Measurements from ENCODE around the gene ABCB9.

The ABCB9 gene

DNA sequence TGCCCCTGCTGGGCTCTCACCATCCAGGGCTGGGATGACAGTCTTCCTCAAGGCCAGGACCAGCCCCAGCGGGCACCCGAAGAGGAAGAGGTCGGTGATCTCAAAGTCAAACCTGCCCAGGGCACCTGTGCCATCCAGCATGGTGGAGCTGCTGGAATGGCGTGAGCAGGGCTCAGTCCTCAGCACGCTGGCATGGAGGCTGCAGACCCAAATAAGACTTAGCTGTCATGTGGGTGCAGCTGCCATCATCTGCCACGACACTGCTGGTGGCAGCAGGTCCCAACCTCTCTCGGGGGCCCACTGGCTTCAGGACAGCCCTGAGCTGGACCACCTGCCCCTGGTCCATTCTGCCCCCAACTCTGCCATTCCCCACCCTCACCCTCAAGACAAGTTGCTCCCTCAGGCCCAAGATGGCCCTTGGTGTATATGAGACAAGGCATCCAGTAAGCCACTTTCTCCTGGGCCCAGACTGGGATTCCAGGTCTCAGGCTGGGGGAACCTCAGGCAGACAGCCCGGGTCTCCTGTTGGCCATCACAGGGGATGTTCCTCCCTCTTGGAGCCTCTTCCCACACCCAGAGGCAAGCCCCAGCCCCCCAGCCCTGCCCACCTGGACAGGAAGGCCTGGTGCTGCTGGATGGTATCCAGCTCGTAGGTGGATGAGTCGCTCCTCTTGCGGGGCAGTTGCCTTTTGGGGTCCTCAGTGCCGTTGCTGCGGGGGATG is 28.7 kb upstream of the ABCB9 start:
- no peak for DNase-seq (ENCODE audit: low spot score)

DNA sequence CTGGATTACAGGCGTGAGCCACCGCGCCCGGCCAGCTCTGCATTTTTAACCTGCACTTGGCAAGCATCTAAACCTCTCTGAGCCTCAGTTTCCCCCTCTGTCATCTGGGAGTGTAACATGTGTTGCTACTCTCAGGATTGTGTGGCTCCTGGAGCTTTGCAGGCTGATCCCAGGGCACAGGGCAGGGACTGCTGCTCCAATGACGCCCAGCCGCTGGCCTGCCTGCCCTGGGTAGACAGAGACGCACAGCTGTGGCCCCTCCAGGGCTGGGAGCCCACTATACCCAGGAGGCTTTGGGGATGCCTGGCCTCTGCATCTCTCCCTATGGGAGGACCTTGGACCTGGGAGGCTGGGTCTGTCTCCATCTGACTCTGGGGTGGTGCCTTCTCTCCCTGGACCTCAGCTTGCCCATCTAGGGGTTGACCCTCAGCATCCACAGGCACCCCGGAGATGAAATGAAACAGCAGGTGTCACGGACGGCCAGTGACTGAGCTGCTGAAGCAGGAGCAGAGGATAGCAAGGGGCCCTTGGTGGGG is 27.9 kb upstream of the ABCB9 start:
- DNase-seq (ENCODE audit: low spot score): no peak

- DNase-seq (ENCODE audit: low spot score): no peak
These were observed 26.1 kb upstream of the ABCB9 start for GRCh38 chr12:122992386-122992785.

DNA sequence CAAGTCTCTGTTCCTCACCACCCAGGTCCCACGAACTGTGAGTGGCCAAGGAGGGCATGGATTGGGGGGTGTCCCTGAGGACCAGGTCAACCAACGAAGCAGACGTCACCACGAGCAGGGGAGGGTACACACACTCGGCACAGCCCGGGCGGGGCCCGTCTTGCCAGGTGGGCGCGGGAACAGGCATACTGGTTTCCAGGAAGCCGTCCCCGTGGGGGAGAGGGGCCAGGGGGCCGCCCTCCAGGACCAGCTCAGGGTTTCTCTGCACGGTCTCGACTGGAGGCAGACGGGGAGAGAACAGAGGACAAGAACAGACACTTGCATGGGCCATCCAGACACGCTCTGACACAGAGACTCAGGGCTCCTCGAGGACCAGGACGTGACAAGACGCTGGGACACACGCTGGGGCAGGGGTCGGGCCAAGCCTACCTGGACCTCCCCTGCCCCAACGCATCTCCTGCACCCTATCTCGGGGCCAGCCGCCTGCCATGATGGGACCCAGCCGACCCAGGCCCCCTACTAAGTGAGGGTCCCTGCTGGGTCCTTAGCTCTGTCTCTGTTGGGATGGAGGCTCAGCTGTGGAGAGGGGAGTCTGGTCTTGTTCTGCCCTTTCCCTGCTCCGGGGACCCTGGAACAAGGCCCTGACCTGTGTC is 25.5 kb upstream of the ABCB9 start:
- DNase-seq (ENCODE audit: low spot score): no peak

DNA sequence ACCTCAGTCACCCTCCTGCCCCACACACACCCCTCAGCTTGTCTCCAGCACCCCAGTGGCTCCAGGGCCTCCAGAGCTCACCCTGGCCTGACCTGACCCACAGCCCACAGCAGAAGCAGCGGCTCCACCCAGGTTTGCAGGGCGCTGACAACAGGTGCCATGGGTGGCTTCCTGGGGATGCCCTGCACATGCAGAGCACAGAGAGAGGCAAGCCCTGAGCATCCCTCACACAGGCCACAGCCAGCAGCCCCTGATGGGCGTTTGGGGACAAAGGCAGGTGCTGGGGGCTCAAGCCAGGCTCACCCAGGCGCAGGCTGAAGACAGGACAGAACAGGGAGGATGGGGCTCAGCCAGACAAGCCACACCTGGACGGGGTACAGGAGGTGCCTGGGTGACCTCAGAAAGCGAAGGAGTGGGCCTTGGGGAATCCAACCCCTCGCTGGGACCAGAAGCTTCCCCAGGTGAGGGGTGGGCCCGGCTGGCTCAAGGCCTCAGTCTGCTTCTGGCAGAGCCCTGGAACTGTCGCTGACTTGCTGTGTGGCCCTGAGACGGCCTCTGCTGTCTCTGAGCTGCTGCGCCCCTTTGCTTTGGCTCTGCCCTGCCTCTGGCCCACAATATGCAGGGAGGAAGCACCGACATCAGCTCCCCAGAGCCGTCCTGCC is 24.8 kb upstream of the ABCB9 start:
- no peak for DNase-seq (ENCODE audit: low spot score)

GRCh38 chr12:122990561-122990960 is 24.3 kb upstream of the ABCB9 start:
- DNase-seq (ENCODE audit: low spot score): no peak

DNA sequence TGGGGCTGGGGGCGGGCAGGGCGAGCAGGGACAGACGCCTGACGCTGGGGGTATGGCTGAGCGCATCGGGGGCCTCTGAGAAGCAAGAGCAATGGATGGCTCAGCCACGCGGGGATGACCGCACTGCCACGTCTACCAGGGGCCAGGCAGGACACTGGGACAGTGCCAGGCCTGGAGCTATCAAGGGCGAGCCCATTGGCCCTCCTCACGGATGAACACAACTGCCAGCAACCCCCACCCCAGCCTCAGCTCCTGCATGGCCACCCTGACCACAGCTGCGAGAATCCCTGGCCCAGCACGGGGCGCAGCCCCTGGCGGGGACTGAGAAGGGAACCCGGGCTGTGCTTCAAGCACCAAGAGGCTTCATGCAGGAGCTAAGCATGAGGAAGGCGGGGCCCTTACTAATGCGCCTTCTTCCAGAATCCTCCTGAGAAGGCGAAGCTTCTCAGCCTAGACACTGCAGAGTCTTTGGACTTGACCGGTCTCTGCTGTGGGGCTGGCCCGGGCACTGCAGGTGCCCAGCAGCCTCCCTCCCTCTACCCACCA is 23.7 kb upstream of the ABCB9 start:
- DNase-seq (ENCODE audit: low spot score): no peak

DNA sequence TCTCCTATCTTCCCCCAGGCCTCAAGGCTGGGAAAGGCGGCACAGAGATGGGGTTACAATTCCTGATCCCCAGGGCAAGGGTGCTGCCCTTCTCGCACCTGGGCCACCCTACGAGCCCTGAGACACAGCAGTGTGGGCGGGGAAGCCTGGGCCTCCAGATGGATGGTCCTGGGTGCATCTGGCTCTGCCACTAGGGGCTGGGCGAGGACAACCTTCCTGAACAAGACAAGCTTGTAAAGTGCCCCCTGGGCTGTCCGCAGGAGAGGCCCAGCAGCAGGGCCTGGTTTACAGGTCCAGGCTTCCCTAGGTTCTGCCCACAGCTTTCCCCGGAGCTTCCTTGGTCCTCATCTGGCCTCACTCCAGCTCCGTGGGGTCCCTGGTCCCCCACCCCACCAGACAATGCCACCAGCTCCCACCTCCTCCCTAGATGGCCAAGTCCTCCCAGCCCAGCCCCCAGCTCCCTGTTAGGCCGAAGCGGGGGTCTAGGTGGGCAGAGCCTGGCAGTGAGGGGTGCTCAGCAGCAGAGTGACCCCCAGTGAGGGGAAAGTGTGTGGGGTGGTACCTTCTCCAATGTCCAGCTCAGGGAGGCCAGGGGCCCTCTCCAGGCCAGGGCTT is 23.1 kb upstream of the ABCB9 start:
- DNase-seq (ENCODE audit: low spot score): peak; percentile 73

- DNase-seq (ENCODE audit: low spot score): no peak
These were observed 22.4 kb upstream of the ABCB9 start for GRCh38 chr12:122988612-122989212.

DNA sequence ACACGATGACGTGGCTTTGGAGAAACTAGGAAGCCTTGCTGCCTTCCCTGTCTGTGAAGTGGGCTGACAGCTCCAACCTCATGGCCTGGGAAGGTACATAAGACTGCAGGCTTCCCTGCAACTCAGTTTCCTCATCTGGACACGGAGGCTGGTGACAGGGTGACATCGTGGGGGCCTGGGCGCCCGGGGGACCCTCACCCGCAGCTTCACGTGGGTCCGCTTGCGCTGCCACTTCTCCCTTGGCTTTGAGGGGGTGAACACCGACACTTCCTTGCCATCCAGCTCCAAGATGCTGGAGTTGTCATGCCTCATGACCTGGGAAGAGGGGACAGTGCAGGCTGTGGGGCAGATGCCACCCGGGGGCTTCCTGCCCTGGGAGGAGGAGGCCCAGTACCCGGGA is 21.8 kb upstream of the ABCB9 start:
- DNase-seq (ENCODE audit: low spot score): no peak

DNA sequence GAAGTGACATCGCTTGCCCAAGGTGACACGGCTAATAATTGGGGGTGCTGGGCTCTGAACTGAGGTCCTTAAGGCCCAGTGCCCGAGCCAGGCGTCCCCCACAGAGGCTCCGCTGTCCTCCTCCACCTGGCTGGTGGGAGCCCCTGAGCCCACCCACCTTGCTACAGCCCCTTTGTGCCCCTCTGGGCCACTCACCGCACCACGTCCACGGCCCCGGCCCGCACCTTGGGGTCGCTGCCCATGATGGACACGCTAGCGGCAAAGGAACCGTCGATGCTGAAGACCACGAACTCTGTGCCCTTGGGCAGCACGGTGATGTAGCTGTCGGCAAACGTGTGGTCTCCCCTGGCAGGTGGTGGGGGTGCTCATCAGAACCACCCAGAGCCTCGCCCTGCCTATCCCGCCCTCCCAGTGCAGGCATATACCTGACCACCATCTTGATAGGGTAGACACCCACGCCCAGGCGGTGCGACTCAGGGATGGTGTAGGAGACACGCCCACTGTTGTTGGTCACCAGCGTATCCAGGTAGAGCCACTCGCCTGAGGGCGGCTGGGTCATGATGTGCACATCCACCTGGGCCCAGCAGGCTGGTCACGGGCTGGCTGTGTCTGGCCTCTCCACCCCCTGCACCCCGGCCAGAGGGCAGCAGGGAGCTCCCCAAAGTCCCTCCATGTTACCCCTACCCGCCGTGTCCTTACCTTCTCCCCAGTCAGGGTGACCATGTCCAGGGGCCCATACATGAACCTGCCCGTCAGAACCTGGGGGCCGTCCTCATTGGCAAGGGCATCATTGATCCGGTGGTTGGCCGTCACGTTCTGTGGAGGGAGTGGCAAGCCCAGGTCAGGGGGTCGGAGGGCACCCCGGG is 21.1 kb upstream of the ABCB9 start:
- DNase-seq (ENCODE audit: low spot score): no peak

- no peak for DNase-seq (ENCODE audit: low spot score)
These were observed 20.1 kb upstream of the ABCB9 start for GRCh38 chr12:122986258-122986871.

DNA sequence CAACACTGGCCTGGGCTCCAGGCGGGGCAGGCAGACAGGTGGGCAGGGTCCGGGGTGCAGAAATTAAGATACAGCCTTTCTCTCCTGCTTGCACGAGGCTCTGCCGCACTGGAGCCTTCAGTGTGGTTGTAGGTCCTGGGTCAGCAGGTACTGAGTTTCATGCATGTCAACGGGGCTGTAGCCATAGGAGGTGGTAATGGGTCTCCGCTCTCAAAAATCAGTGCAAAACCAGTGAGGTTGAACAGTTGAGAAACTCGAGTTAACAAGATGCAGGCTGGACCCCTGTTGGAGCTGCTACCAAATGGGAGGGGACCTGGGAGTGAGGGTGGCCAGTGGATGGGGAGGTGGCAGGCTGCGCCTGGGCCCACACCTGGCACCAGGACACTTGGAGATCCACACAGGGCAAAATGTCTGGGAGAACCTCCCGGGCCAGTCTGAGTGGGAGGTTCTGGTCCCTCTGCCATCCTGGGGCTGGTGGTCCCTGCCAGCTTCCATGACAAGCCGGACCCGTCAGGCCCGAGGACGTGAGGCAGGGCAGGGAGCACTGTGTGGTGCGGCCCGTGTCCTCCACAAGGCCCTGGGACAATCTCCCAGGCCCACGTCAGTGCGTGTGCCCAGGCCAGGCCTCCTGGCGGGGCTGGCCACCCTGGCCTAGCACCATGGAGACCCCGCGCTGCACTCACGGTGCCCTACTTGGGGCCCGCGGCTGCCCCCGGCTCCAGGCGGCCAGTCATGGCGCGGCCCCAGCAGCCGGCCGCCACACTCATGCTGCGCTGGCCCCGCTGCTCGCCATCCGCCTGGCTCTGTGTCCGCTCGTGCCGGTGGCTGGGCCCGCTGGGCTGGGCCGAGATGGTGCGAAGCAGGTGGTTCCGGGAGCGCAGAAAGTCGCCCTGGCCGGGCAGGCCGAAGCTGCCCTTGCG is 19.3 kb upstream of the ABCB9 start:
- no peak for DNase-seq (ENCODE audit: low spot score)

DNA sequence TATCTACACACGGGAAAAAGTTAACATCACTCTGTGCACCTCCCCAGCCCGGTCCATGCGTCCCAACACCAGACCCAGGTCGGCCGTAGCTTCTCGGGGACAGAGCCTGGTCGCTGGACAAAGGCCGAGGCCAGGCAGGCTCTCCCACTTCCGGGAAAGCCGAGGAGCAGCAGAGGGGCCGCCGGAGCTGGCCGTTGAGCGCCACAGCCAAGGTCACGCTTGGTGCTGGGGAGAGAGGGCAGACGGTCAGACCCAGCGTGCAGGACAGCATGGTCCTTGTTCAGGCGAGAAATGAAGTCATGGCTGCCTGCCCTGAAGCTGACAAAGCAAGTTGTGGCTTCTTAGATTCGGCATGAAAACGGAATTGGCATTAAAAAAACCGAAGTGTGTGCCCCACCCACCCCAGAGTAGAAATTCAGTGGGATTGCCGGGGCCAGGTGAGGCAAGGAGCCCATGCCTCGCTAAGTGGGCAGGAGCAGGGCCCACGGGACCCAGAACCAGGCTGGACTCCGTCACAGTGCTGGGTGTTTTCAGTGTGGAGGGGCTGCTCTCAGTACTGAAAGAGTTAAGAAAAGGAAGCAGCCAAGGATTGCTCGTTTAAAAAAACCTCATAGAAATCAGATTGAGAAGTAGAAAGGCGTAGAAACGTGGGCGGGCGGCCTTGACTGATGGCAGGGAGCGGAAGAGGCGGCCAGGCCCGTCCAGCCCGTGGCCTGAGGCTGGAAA is 18.5 kb upstream of the ABCB9 start:
- DNase-seq (ENCODE audit: low spot score): no peak

GRCh38 chr12:122983789-122984515 is 17.7 kb upstream of the ABCB9 start:
- no peak for DNase-seq (ENCODE audit: low spot score)

GRCh38 chr12:122982963-122983788 is 16.9 kb upstream of the ABCB9 start:
- no peak for DNase-seq (ENCODE audit: low spot score)

DNA sequence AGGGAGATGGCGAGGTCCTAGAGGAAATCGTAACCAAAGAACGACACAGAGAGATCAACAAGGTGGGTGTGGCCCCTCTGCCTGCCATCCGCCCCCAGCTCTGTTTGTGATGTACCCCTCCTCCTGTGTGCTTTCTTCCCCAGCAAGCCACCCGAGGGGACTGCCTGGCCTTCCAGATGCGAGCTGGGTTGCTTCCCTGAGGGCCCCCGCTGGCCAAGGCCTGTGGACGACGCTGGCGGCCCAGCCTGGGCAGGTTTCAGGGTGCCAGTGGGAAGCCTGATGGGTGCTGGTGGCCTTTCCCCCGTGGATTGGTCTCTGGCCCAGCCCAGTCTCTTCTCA is 16.2 kb upstream of the ABCB9 start:
- no peak for DNase-seq (ENCODE audit: low spot score)

Data from iPS-NIHi11 (cell line).